Measurements from ENCODE around the gene LTBP3. TPM values are rescaled to one million over a fixed set of nuclear protein-coding genes. Genes with fewer than 3 reads are reported as not detected.
A peak's percentile ranks its signal among the peaks of the same experiment; 100 is the strongest.

Gene LTBP3
- total and polyA plus RNA-seq, 9 of the 15 experiments (the other 6 are each of a cell fraction or from before 2014, with no cell fraction given) = 0.06 to 20.5 (median 4.8) TPM

DNA sequence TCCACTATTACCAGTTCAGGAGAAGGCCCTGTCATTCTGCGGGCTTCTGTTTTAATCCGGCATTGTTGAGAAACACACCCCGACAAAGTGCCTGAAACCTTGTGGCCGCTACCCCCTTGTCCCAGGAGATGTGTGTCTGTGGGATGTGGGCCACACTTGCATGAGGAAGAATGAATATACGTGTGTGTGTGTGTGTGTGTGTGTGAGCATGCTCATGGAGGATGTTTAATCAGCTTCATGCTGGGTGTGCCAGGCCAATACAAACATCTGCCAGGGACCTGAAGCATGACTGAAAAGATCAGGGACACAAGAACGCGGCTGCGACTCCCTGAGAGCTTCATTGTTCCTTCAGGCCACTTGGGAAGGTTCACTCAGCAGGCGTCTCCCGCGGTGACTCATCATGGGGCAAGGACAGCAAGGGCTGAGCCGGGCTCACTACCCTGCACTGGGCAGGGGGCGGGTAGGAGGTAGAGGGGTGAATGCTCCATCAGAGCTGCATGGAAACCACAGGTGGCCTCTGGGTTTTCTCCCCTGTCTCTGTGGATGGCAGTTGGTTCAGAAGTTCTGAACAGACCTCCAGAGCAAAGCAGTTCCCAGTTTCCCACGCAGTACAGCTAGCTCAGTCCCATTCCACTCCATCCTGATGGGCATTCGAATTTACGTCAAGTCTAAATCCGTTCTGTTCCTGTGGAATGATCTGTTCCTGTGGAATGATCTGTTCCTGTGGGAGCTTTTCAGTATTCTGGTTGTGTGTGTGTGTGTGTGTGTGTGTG, 66.4 kb downstream of the LTBP3 start (continued):
- TF ChIP-seq, protein P1, sequence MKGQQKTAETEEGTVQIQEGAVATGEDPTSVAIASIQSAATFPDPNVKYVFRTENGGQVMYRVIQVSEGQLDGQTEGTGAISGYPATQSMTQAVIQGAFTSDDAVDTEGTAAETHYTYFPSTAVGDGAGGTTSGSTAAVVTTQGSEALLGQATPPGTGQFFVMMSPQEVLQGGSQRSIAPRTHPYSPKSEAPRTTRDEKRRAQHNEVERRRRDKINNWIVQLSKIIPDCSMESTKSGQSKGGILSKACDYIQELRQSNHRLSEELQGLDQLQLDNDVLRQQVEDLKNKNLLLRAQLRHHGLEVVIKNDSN (CRISPR knock-in tag; IDR thresholded peaks at IDR 0.05) = no peak
- TF ChIP-seq JUN (IDR thresholded peaks at IDR 0.05; ENCODE audit: borderline replicate concordance, low read depth, low read length) (peak; percentile 77), JUN (CRISPR knock-in tag; IDR thresholded peaks at IDR 0.05; ENCODE audit: borderline replicate concordance) (no peak), MAFF (IDR thresholded peaks at IDR 0.05; ENCODE audit: low read length) (no peak), ZNF699 (CRISPR knock-in tag; IDR thresholded peaks at IDR 0.05; ENCODE audit: insufficient replicate concordance) (no peak), ZC3H8 (IDR thresholded peaks at IDR 0.05) (0 out of 2 replicates have a peak, but pooled peaks have one; percentile 17), ETV1 (tag; conservative IDR thresholded peaks at IDR 0.05; ENCODE audit: low read depth) (no peak), ARNT (IDR thresholded peaks at IDR 0.05) (peak in 1 of 2 experiments; percentile 70; a peak in 1 of 4 replicates), GATA2 (CRISPR knock-in tag; IDR thresholded peaks at IDR 0.05) (no peak), ZNF583 (CRISPR knock-in tag; IDR thresholded peaks at IDR 0.05) (0 out of 2 replicates have a peak, but pooled peaks have one; percentile 35), DMBX1 (CRISPR knock-in tag; IDR thresholded peaks at IDR 0.05; ENCODE audit: borderline replicate concordance) (peak; percentile 88), ZNF347 (CRISPR knock-in tag; IDR thresholded peaks at IDR 0.05; ENCODE audit: low read depth) (no peak), KAT7 (CRISPR knock-in tag; IDR thresholded peaks at IDR 0.05; ENCODE audit: borderline replicate concordance) (no peak), HNRNPK (IDR thresholded peaks at IDR 0.05; ENCODE audit: low read depth, low read length, poor library complexity, severe bottlenecking) (no peak), RBM22 (IDR thresholded peaks at IDR 0.05; ENCODE audit: low read depth, low read length, poor library complexity, severe bottlenecking) (no peak), SRSF9 (IDR thresholded peaks at IDR 0.05; ENCODE audit: borderline replicate concordance, low read depth, low read length) (no peak)
- TF ChIP-seq, protein P2, sequence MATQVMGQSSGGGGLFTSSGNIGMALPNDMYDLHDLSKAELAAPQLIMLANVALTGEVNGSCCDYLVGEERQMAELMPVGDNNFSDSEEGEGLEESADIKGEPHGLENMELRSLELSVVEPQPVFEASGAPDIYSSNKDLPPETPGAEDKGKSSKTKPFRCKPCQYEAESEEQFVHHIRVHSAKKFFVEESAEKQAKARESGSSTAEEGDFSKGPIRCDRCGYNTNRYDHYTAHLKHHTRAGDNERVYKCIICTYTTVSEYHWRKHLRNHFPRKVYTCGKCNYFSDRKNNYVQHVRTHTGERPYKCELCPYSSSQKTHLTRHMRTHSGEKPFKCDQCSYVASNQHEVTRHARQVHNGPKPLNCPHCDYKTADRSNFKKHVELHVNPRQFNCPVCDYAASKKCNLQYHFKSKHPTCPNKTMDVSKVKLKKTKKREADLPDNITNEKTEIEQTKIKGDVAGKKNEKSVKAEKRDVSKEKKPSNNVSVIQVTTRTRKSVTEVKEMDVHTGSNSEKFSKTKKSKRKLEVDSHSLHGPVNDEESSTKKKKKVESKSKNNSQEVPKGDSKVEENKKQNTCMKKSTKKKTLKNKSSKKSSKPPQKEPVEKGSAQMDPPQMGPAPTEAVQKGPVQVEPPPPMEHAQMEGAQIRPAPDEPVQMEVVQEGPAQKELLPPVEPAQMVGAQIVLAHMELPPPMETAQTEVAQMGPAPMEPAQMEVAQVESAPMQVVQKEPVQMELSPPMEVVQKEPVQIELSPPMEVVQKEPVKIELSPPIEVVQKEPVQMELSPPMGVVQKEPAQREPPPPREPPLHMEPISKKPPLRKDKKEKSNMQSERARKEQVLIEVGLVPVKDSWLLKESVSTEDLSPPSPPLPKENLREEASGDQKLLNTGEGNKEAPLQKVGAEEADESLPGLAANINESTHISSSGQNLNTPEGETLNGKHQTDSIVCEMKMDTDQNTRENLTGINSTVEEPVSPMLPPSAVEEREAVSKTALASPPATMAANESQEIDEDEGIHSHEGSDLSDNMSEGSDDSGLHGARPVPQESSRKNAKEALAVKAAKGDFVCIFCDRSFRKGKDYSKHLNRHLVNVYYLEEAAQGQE (IDR thresholded peaks at IDR 0.05; ENCODE audit: borderline replicate concordance) = no peak
- TF ChIP-seq, protein P2 (CRISPR knock-in tag; IDR thresholded peaks at IDR 0.05; ENCODE audit: low read depth) = no peak
- TF ChIP-seq, protein P3, sequence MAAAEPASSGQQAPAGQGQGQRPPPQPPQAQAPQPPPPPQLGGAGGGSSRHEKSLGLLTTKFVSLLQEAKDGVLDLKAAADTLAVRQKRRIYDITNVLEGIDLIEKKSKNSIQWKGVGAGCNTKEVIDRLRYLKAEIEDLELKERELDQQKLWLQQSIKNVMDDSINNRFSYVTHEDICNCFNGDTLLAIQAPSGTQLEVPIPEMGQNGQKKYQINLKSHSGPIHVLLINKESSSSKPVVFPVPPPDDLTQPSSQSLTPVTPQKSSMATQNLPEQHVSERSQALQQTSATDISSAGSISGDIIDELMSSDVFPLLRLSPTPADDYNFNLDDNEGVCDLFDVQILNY (CRISPR knock-in tag; IDR thresholded peaks at IDR 0.05) = no peak
